Fibroblast of skin of back (primary cell): ENCODE measurements around the gene RTCB.
A peak's percentile ranks its signal among the peaks of the same experiment; 100 is the strongest.
"Not testable (repeated sequence)": the region's sequence is repeated elsewhere in the genome, so short reads cannot be mapped to it uniquely, and the experiment has no call there.

Source experiments
- DNase-seq: peaks from one replicate; pipeline ENCODE4 v3.0.0-alpha.2; 2013

Gene RTCB

DNA sequence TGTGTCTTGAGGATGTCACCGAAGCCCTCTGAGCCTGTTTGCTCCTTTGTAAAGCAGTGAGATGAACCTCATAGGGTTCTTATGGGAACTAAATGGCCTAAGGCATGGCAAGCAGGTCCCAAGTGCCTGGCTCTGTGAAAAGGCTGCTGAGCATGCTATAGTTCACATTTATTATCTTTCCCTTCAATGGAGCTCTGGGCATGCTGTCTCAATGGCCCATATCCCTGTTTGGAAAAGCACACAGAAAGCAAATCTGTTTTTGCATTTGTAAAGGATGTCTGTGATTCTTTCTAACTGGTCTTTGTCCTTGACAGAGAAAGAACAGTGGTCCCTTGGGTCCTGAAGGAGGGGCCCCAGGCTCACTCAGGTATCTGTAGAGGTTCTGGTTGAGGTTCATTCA, 26.4 kb downstream of the RTCB start:
- DNase-seq, result no peak

DNA sequence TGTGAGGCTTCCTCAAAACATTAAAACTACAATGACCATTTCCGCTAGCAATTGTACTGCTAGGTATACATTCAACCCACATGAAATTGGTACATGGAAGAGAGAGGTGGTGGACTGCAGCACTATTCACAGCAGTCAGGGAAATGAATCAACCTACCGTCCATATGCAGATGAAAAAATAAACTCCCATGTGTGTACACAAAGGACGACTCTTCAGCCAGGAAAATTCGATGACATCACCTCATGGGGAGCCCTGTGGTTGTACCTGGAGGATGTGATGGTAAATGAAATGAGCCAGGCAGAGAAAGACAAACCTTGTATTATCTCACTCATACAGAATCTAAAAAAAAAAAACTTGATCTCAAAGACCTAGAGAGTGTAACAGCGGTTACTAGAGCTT, 31.1 kb downstream of the RTCB start:
- no peak for DNase-seq

DNA sequence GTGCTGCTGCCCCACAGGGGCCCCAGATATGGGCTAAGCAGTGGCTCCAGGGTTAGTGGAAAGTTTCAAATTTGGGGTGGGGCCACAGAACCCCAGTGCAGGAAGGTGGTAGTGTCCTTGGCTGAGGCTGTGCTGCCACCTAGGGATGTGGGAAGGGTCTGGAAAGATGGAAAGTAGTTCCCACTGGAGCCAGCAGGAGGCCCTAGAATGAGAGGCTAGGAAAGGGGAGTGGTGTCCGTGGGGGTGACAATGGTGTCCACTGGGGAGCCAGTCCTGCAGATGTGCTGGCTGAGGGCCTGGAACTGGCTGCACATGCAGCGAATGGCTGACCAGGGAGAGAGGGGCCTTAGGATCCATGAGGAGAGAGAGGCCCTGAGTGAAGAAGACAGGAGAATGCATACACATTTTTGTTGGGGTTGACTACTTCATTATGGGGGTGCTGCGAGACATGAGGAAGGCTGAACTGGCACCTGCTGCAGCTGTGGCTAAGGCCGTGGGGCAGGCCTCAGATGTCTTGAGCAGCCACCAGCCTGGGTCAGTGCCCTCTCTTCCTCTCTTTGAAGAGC, 33.3 kb downstream of the RTCB start:
- DNase-seq, result peak; percentile 23

DNA sequence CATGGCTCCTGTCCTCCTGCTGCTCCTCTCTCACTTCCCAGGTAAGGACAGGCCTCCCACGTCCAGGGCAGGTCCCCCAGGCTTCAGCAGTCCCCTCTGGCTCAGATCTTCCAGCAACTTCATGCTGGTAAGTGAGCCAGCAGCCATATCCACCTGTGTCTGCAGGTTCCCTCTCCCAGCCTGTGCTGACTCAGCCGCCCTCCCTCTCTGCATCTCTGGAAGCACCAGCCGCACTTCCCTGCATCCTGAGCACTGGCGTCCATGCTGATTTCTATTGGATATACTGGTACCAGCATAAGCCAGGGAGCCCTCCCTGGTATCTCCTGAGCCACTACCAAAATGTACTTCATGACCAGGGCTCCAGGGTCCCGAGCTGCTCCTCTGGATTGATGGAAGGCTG, 35.4 kb downstream of the RTCB start:
- DNase-seq, result no peak

DNA sequence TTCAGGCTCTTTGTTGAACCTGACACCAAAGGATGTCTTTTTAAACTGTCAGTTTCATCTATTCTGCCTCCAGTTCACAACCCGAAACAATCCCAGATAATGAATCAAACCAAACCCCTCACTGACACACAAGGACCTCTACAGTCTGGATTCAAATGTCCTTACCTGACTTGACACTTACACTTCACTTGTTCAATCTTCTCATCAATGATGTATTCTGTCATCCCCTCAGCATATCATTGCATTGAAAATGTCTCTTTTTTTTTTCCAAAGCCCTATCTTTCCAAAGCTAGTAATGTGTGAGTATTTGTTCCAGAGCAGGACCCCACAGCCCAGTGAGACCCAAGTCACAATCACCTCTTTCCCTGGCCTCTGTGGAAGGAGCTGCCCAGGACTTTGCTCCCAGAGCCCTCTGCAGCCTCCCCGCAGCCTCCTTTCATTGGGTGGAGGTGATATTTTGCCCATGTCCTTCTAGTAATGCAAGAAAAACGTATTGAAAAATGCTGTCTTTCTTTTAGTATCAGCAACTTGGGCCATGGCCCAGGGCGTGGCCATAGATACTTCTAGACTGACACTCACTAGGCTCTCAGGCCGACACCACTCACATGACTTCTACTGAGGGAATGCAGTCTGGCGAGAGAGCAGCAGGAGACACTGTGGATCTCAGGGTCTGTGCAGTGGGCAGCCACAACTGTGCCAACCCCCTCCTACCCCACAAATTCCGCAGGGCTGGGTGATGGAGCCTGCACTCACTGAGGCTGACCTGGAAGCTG, 36.2 kb downstream of the RTCB start:
- DNase-seq, result no peak

DNA sequence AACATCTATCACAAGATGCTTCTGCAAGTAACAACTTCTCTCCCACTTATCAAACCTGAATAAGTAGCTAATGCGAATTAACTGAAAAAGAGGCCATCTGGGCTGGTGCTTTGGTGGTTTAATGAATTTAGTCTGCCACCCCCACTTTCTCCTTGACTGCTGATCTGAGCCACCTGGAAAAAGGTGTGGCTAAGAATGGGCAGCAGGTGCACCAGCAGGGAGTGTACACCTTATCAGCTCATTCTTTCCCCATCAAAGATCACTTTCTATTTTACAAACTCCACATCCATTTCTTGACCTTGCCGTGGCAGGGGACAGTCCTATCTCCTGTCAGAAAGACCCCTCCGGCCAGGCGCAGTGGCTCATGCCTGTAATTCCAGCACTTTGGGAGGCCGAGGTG, 47.8 kb downstream of the RTCB start:
- no peak for DNase-seq

DNA sequence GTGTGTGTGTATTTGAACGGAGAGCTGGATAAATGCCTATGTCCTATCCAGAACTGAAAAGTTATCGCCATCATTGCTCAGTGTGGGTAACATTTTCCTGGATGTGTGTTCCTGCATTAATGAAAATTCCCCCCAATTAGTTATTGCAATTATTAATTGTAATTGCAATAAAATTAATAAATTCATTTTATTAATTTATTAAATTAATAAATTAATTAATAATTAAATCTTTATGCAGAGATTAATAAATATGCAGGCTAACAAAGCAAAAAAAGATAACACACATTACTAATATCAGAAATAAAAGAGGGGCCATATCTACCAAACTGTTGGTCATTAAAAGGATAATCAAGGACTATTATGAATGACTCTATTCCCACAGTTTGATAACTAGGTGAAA, 50.8 kb downstream of the RTCB start:
- DNase-seq, result no peak

DNA sequence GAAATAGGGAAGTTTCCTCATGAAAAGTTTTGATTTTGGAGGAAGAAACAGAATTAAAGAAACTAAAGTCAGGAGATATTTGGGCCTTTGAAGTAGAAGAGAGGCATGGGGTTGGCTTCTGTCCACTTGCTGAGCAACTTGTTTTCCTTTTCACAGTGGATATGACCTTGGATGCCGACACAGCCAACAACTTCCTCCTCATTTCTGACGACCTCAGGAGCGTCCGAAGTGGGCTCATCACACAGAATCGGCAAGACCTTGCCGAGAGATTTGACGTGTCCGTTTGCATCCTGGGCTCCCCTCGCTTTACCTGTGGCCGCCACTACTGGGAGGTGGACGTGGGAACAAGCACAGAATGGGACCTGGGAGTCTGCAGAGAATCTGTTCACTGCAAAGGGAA, 52.0 kb downstream of the RTCB start:
- DNase-seq, result not testable (repeated sequence)

DNA sequence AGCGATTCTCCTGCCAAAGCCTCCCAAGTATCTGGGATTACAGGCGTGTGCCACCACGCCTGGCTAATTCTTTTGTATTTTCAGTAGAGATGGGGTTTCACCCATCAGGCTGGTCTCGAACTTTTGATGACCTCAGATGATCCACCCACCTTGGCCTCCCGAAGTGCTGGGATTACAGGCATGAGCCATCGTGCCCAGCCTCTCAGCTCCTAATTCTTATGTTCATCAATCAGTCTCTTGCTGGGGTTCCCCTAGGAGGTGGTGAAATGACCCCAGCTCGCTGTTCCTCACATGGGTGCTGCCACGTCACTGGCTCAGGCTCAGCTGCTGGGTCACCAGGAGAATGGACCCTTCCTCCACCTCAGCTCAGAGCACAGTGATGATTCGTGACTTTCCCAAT, 54.5 kb downstream of the RTCB start, which contains the start of gene RFPL3:
Gene RFPL3, plus strand, starts transcription at position 301 of the 400 bp plus-strand sequence. CDS start 205 bp downstream, outside the sequence.
- DNase-seq, result not testable (repeated sequence)

DNA sequence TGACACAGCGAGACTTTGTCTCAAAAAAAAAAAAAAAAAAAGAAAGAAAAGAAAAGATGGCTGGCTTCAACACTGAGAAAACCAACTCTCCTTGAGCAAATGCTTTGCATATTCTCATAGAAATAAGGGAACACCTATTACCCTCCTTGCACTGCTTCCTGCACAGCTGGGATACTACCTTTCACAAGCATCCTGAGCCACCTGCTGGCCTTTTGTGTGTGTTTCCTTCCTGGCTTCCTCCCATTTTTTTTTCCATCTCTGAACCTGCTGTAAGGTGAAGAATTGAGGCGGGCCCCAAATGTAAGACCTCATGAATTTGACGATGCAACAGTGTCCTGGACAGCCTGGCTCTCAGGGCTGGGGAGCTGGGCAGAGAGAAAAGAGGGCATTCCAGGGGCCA, 56.3 kb downstream of the RTCB start:
- DNase-seq, result no peak

DNA sequence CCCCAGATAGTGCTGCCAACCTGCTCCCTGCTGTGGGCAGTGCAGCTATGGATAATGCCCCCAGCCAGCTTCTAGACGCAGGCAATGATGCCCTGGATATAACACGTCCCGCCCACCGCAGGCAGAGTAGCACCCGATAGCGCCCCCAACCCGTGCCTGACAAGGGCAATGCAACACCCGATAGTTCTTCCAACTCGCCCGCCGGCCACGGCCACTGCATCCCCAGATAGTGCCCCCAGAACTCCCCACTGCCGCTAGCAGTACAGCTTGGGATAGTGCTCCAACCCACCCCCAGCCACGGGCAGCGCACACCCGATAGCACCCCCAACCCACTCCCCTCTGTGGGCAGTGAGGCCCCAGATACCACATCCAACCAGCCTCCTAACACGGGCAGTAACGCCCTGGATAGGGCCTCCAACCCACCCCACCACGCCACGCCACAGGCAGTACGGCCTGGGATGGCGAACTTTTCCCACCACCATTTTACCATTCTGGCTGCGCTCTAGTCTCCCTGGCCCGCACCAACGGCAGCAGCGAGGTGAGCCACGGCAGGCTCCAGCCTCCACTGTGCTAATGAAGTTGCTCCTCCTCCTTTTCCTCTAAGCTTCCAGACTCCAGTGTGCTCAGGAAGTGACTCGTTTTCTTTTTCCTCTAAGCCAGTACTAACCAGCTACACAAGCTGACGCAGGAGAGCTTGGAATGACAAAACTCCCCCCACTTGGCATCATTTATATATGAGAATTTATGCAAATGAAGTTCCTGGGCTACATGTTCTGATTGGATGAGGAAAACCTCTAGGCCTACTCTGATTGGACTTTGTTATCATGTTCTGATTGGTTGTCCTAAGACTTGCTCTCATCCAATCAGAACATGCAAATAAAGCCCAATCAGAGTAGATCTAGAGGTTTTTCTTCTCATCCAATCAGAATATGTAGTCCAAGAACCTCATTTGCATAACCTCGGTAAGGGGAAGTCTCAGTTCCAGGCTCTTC, 57.4 kb downstream of the RTCB start:
- DNase-seq, result peak; percentile 32

DNA sequence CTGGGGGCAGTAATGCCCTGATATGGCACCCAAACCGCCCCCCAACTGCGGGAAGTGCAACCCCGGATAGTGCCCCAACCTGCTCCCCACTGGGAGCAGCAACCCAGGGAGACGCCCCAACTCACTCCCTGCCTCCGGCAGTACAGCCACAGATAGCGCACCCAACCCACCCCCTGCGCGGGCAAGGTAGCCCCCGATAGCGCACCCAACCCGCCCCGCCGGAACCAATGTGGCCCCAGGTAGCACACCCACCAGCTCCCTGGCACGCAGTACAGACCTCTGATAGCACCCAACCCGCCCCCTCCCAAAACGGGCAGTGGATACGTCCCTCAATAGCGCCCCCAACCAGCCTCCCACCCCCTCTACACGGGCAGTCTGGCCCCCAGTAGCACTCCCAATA, 58.2 kb downstream of the RTCB start:
- DNase-seq, result no peak

DNA sequence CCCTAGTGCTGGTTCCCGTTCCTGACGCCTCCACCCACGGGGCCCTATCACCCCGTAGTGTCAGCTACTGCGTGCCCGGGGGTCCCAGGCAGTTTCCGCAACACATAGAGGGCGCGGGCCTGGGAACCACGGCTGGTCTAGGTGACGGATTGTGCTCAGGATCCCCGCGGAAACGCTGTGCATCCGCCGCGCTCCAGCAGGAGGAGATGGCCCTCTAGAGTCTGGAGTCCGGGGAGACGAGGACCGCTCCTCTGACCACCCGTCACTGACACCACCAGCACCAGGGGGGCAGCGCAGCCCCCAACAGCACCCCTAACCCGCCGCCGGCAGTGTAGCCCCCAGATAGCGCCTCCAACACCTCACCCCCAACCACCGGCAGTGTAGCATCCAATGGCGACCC, 58.8 kb downstream of the RTCB start:
- no peak for DNase-seq

DNA sequence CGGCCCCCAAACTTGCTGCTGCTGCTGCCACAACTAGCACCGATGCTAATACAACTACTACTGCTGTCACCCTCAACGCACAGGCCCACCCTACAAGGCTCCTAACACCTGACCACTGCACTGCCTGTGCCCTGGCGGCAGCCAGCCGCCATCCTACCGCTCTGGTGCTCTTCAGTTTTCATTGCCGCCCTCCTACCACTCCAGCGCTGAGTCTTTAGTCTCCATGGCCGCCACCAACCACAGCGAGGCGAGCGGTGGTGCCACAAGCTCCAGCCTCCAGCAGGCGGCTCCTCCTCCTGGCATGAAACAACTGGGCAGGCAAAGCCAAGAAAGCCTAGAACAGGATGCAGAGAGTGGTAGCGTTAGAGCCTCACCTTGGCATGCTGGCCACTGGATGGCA, 59.4 kb downstream of the RTCB start:
- no peak for DNase-seq

DNA sequence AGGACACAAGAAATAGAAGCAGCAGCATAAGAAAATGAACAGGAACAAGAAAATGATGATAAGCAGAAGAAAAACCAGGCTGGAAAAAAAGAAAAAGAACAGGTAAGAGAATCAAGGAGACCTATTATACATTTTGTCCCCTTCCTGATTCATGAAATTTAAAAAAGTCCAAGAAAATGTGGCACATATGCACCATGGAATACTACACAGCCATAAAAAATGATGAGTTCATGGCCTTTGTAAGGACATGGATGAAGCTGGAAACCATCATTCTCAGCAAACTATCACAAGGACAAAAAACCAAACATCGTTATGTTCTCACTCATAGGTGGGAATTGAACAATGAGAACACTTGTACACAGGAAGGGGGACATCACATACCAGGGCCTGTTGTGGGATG, 60.2 kb downstream of the RTCB start:
- DNase-seq, result not testable (repeated sequence)

DNA sequence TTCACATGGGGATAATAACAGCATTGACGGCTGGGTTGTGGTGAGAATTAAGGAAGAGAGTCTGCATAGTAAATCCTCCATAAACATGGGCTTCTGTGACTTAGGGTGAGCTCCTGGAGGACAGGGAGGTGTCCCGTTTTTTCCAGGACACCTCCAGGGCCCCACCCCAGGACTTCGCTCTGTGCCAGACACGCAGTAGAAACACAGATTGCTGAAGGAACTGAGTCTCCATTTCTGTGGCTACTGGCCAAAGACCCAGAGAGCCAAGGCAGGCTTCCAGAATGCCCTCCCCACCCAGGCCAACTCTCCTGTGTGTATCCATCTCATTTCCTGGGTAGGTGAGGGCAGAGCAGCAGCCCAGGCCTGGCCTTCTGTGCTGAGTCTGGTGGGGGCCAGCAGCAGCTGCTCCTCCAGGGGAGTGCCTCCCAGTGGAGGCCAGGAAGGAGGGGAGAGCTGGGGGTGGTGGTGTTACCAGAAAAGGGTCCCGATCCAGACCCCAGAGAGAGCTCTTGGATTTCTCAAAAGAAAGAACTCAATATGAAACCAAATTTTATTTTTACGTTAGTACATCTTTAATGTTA, 63.9 kb downstream of the RTCB start:
- DNase-seq, result no peak

DNA sequence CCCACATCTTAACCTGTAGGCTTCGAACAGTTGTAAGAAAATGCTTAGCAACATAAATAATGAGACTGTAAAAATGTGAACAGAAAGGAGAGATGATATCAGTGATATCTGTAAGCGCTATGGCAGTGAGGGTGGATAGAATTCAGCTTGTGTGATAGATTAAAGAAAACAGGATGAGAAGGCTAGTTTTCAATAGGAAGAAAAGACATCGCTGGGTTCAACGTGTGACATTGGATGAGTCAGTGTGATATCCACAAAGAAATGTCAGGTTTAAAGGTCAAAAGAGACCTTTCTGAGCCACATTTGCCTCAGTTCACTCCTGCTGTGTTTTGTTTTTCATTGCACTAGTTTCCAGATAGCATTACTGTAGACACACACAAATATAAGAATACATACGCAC, 68.1 kb downstream of the RTCB start:
- no peak for DNase-seq

DNA sequence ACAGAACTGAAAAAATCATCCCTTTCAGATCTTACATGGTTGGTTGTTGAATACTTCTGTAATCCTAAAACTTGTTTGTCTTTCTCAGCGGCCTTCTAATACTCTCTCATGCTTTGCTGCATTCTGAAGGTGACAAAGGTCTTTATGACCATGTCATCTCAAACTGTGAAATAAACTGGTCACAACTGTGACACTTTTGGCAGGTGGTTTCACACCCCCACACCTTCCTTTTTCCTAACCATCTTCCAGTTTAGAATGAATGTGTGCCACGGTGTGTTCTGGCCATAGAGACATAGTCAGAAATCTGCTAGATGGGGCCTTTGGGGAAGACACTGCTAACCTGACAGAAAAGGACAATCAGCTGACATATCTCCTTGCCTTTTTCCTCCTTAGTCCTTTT, 69.1 kb downstream of the RTCB start:
- no peak for DNase-seq

DNA sequence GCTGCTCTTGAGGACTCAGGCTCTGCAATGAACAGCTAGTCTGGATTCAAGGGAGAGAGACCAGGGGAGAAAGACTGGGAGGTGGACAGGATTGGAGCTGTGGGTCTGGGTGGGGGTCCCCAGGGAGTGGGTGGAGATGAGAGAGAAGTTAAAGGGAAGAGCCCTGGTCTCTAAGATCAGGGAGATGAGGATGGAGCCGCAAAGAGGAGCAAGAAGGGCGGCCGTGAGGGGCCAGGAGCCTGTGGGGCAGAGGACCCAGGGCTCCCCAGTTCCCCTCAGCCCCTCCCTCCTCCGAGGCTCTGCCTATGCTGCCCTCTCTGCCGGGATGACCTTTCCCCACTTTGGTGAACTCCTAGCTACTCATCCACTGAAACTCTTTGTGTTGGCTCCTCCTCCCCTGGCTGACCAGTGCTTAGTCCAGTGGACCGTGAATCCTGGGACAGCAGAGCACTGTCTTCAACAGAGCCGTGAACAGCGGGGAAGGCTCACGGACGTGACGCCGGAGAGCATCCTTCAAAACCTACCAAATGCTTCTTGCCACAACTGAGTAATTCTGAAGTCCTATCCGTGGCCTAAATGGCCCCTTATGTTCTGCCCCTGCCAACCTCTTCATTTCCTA, 70.8 kb downstream of the RTCB start:
- no peak for DNase-seq

DNA sequence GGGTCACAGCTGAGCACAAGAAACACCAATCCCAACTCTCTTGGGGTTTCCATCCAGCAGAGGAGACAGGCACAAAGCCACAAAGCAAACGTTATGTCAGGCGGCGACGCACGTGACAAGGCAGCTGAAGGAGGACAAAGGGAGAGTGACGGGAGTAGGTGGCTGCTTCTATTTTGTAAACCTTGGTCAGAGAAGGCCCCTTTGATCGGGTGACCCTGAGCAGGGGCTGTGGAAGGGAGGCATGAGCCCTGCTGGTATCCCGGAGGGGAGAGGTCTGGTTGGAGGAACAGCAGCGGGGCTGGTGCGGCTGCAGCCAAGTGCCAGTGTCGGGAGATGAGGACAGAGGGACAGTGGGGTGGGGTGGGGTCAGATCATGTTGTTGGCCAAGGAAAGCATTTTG, 71.6 kb downstream of the RTCB start:
- no peak for DNase-seq

DNA sequence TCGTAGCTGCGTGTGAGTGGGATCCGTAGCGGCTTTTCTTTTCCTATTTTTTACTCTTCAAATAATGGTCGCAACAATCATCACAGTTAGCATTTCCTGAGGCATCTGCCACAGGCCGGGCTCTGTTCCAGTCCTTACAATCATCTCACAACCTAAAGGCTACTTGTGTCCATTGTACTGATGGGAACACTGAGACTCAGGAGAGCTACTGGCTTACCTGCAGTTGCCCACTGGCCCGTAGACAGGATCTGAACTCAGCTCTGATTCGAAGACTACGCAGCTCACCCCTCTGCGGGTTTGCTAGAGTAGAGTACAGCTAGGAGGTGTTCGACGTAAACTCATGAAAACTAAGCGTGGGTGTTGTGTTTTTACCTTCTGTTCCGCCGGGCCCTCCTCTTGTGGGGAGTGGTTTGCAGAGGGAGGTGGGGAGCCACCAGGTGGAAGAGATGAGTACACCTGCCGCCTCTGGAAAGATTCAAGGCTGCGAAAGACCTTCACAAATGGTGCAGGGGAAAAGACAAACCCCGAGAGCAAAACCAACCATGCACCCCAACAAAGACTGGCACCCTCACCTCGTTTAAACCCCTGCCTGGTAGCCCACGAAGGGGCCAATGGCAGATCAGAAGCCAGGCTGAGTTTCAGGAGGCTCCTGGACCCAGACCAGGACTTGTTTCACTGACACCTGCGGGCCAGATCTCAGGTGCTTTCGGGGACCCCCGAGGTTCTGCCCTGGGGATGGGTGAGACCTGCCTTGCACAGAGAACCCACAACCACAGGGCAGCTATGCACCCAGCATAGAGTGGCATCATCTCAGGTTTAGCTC, 72.6 kb downstream of the RTCB start:
- no peak for DNase-seq

DNA sequence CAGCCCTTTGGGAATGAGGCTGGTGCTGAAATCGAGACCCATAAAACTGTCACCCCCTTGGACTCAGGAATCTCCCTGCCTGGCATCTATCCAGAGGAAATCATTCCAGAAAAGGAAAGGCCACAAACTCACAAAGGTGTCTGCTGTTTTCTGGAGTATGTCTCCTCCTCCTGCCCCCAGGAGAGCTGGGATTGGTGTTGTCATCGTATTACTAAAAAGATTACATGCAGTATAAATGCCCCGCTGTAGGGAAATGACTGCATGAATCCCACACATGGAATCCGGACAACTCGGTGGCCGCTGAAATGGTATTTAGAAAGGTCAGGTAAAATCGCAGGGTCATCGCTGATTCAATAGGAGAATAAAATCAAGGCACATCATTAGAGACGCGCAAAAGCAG, 73.3 kb downstream of the RTCB start:
- DNase-seq, result no peak
